Large intestine (tissue), 3 donors: ENCODE data around the gene SYNGR2. TPM values are rescaled to one million over a fixed set of nuclear protein-coding genes. Genes with fewer than 3 reads are reported as not detected.
"Not testable (repeated sequence)": the region's sequence is repeated elsewhere in the genome, so short reads cannot be mapped to it uniquely, and the experiment has no call there.

Source experiments
- DNase-seq, 2 donors: peaks; one replicate each; pipeline versions ENCODE4 v3.0.0 to v3.0.0-alpha.2; 2013
- H3K27ac ChIP-seq: one replicate; pipeline ENCODE4 v1.5.1; 2013; ENCODE audit warnings: low read length
- H3K27me3 ChIP-seq: 2 replicates; pipeline ENCODE4 v1.6.1; 2013; ENCODE audit warnings: low read length; ENCODE audit not compliant: control insufficient read depth, insufficient read depth
- H3K36me3 ChIP-seq: 2 replicates; pipeline ENCODE4 v1.6.1; 2013; ENCODE audit warnings: low read length; ENCODE audit not compliant: control insufficient read depth, insufficient read depth
- H3K4me1 ChIP-seq: one replicate; pipeline ENCODE4 v1.6.1; 2013; ENCODE audit warnings: low read length; ENCODE audit not compliant: control insufficient read depth, insufficient read depth
- H3K4me3 ChIP-seq: one replicate; pipeline ENCODE4 v1.5.1; 2013; ENCODE audit warnings: low read length
- H3K9me3 ChIP-seq: one replicate; pipeline ENCODE4 v1.6.1; 2013; ENCODE audit warnings: mild to moderate bottlenecking, low read depth, low read length, moderate library complexity; ENCODE audit not compliant: control insufficient read depth
- WGBS: methylation state at CpG from one replicate; pipeline ENCODE4 v1.1.5; 2013; ENCODE audit warnings: low lambda C conversion rate; ENCODE audit not compliant: insufficient coverage; 5-methylcytosine and 5-hydroxymethylcytosine counted together
- polyA plus RNA-seq: library from polyadenylated mRNA; unstranded; fragments of 120-200 nt; gene quantifications from one replicate; pipeline ENCODE4 v1.2.1, GENCODE V29; 2013

Gene SYNGR2
- polyA plus RNA-seq, 1 donor: 156 TPM

- Histone ChIP-seq H3K9me3 (no peaks in the 10 kb centered on the region), H3K4me3 (no peak overlapping the region), H3K4me1 (peaks cover 37% of the 10 kb centered on the region), H3K27ac (no peak overlapping the region), H3K27me3 (no peaks in the 10 kb centered on the region), H3K36me3 (no peaks in the 10 kb centered on the region)
- no CpG with 5 or more reads among the region's 22 CpGs for WGBS
- no peak for DNase-seq
These were observed 4.3 kb upstream of the SYNGR2 start for GRCh38 chr17:78163881-78164747.

- Histone ChIP-seq H3K9me3 (no peaks in the 10 kb centered on the region), H3K27ac (no peak overlapping the region), H3K36me3 (no peaks in the 10 kb centered on the region), H3K4me1 (peaks cover 35% of the 10 kb centered on the region), H3K4me3 (no peak overlapping the region), H3K27me3 (no peaks in the 10 kb centered on the region)
- DNase-seq: no peak
- WGBS: 100% methylated on average over 1 of the region's 16 CpGs
These were observed 3.4 kb upstream of the SYNGR2 start for GRCh38 chr17:78164748-78165607.

- Histone ChIP-seq H3K9me3 (no peaks in the 10 kb centered on the region), H3K27me3 (no peaks in the 10 kb centered on the region), H3K4me3 (no peak overlapping the region), H3K27ac (peak overlapping the region; percentile 17), H3K4me1 (peaks cover 31% of the 10 kb centered on the region), H3K36me3 (peaks cover 9% of the 10 kb centered on the region)
- DNase-seq: peak; percentile 78 to 89
- WGBS: no CpG with 5 or more reads among the region's 6 CpGs
These were observed 2.0 kb upstream of the SYNGR2 start for GRCh38 chr17:78166416-78166815.

- Histone ChIP-seq H3K9me3 (no peaks in the 10 kb centered on the region), H3K4me3 (peak overlapping the region; percentile 77), H3K27ac (peak overlapping the region; percentile 51), H3K27me3 (no peaks in the 10 kb centered on the region), H3K36me3 (peaks cover 33% of the 10 kb centered on the region), H3K4me1 (peaks cover 52% of the 10 kb centered on the region)
- no CpG with 5 or more reads among the region's 38 CpGs for WGBS
- DNase-seq: peak in 1 of 2 donors; percentile 72
These were observed 767 bp downstream of the SYNGR2 start for GRCh38 chr17:78168903-78169793.

GRCh38 chr17:78170692-78171590, 2.6 kb downstream of the SYNGR2 start:
- WGBS: no CpG with 5 or more reads among the region's 31 CpGs
- H3K4me3 ChIP-seq: no peak overlapping the region
- peaks cover 68% of the 10 kb centered on the region for H3K4me1 ChIP-seq
- H3K9me3 ChIP-seq: no peaks in the 10 kb centered on the region
- no peaks in the 10 kb centered on the region for H3K27me3 ChIP-seq
- no peak overlapping the region for H3K27ac ChIP-seq
- DNase-seq: no peak
- peaks cover 51% of the 10 kb centered on the region for H3K36me3 ChIP-seq

- peak overlapping the region; percentile 65 for H3K27ac ChIP-seq
- no CpG with 5 or more reads among the region's 19 CpGs for WGBS
- not testable (repeated sequence) for H3K27me3 ChIP-seq, H3K9me3 ChIP-seq, H3K4me3 ChIP-seq, DNase-seq
- peaks cover 70% of the 10 kb centered on the region for H3K4me1 ChIP-seq
- H3K36me3 ChIP-seq: peaks cover 52% of the 10 kb centered on the region
These were observed 3.3 kb downstream of the SYNGR2 start for GRCh38 chr17:78171591-78172248.

DNA sequence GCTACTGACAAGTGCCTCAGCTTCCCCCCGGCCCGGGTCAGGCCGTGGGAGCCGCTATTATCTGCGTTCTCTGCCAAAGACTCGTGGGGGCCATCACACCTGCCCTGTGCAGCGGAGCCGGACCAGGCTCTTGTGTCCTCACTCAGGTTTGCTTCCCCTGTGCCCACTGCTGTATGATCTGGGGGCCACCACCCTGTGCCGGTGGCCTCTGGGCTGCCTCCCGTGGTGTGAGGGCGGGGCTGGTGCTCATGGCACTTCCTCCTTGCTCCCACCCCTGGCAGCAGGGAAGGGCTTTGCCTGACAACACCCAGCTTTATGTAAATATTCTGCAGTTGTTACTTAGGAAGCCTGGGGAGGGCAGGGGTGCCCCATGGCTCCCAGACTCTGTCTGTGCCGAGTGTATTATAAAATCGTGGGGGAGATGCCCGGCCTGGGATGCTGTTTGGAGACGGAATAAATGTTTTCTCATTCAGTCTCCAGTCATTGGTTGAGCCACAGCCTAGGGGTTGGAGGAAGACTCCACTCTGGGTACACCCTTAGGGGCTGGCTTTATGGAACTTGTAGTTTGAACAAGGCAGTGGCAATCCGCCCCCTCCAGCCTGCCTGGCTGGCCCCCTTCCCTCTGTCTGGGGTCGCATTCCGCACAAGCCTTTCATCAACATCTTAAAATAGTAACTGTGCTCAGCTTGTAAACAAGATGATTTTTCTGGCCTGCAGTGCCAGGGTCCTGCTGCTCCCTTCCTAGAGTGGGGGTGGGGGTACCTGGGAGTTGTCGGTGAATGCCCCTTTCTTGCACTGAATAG, 4.1 kb downstream of the SYNGR2 start:
- Histone ChIP-seq H3K9me3 (no peaks in the 10 kb centered on the region), H3K27ac (peak overlapping the region; percentile 65), H3K36me3 (peaks cover 52% of the 10 kb centered on the region), H3K4me1 (peaks cover 73% of the 10 kb centered on the region), H3K27me3 (no peaks in the 10 kb centered on the region), H3K4me3 (no peak overlapping the region)
- WGBS: no CpG with 5 or more reads among the region's 19 CpGs
- peak; percentile 50 to 74 for DNase-seq

GRCh38 chr17:78173097-78173715, 4.8 kb downstream of the SYNGR2 start:
- peak overlapping the region; percentile 48 for H3K27ac ChIP-seq
- peaks cover 52% of the 10 kb centered on the region for H3K36me3 ChIP-seq
- no peak overlapping the region for H3K4me3 ChIP-seq
- no CpG with 5 or more reads among the region's 11 CpGs for WGBS
- no peaks in the 10 kb centered on the region for H3K27me3 ChIP-seq
- peak in 1 of 2 donors; percentile 47 for DNase-seq
- H3K9me3 ChIP-seq: no peaks in the 10 kb centered on the region
- H3K4me1 ChIP-seq: peaks cover 68% of the 10 kb centered on the region
